Nephron progenitor cell (in vitro differentiated cells): Measurements from ENCODE around the gene NOS3.

Source experiments
- DNase-seq: peaks from one replicate; pipeline ENCODE4 v3.0.0; 2021
- H3K27ac Mint-ChIP-seq: 2 replicates; pipeline ENCODE4 v1.8.0; 2021; ENCODE audit warnings: mild to moderate bottlenecking, moderate library complexity, mixed read lengths
- H3K27me3 Mint-ChIP-seq: 2 replicates; pipeline ENCODE4 v1.8.0; 2021; ENCODE audit warnings: mild to moderate bottlenecking, low read depth, mixed read lengths; ENCODE audit not compliant: poor library complexity
- H3K36me3 Mint-ChIP-seq: 2 replicates; pipeline ENCODE4 v1.8.0; 2021; ENCODE audit warnings: low read depth, mixed read lengths
- H3K4me1 Mint-ChIP-seq: 2 replicates; pipeline ENCODE4 v1.8.0; 2021; ENCODE audit warnings: mixed read lengths
- H3K4me3 Mint-ChIP-seq: 2 replicates; pipeline ENCODE4 v1.8.0; 2021; ENCODE audit warnings: mild to moderate bottlenecking, moderate library complexity, mixed read lengths
- H3K9me3 Mint-ChIP-seq: 2 replicates; pipeline ENCODE4 v1.8.0; 2021; ENCODE audit warnings: mild to moderate bottlenecking, moderate library complexity, mixed read lengths
- TF ChIP-seq, protein P1 (sequence below): fragments of 200-600 bp; sonication (generic); IDR thresholded peaks from 2 replicates; pipeline ENCODE4 v1.5.0; 2021; ENCODE audit warnings: antibody characterized with exemption

NOS3 gene

GRCh38 chr7:151043959-151044358 is 53.1 kb downstream of the NOS3 start:
- H3K36me3 Mint-ChIP-seq = no peaks in the 10 kb centered on the region
- TF ChIP-seq, protein P1, sequence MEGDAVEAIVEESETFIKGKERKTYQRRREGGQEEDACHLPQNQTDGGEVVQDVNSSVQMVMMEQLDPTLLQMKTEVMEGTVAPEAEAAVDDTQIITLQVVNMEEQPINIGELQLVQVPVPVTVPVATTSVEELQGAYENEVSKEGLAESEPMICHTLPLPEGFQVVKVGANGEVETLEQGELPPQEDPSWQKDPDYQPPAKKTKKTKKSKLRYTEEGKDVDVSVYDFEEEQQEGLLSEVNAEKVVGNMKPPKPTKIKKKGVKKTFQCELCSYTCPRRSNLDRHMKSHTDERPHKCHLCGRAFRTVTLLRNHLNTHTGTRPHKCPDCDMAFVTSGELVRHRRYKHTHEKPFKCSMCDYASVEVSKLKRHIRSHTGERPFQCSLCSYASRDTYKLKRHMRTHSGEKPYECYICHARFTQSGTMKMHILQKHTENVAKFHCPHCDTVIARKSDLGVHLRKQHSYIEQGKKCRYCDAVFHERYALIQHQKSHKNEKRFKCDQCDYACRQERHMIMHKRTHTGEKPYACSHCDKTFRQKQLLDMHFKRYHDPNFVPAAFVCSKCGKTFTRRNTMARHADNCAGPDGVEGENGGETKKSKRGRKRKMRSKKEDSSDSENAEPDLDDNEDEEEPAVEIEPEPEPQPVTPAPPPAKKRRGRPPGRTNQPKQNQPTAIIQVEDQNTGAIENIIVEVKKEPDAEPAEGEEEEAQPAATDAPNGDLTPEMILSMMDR = no peak
- no peak overlapping the region for H3K27ac Mint-ChIP-seq
- H3K27me3 Mint-ChIP-seq = peaks cover 20% of the 10 kb centered on the region
- no peak overlapping the region for H3K4me3 Mint-ChIP-seq
- DNase-seq = no peak
- peaks cover 31% of the 10 kb centered on the region for H3K4me1 Mint-ChIP-seq
- H3K9me3 Mint-ChIP-seq = no peaks in the 10 kb centered on the region

- H3K4me1 Mint-ChIP-seq = peaks cover 19% of the 10 kb centered on the region
- no peak overlapping the region for H3K4me3 Mint-ChIP-seq
- H3K9me3 Mint-ChIP-seq = no peaks in the 10 kb centered on the region
- H3K27me3 Mint-ChIP-seq = peaks cover 33% of the 10 kb centered on the region
- TF ChIP-seq, protein P1 = no peak
- no peak overlapping the region for H3K27ac Mint-ChIP-seq
- no peak for DNase-seq
- H3K36me3 Mint-ChIP-seq = no peaks in the 10 kb centered on the region
These were observed 54.4 kb downstream of the NOS3 start for GRCh38 chr7:151045262-151045661.

GRCh38 chr7:151045967-151046366 is 55.1 kb downstream of the NOS3 start:
- Mint-ChIP-seq H3K9me3 (no peaks in the 10 kb centered on the region), H3K27ac (no peak overlapping the region), H3K4me3 (no peak overlapping the region), H3K4me1 (peaks cover 19% of the 10 kb centered on the region), H3K36me3 (no peaks in the 10 kb centered on the region), H3K27me3 (peaks cover 35% of the 10 kb centered on the region)
- no peak for DNase-seq
- TF ChIP-seq, protein P1 = no peak

DNA sequence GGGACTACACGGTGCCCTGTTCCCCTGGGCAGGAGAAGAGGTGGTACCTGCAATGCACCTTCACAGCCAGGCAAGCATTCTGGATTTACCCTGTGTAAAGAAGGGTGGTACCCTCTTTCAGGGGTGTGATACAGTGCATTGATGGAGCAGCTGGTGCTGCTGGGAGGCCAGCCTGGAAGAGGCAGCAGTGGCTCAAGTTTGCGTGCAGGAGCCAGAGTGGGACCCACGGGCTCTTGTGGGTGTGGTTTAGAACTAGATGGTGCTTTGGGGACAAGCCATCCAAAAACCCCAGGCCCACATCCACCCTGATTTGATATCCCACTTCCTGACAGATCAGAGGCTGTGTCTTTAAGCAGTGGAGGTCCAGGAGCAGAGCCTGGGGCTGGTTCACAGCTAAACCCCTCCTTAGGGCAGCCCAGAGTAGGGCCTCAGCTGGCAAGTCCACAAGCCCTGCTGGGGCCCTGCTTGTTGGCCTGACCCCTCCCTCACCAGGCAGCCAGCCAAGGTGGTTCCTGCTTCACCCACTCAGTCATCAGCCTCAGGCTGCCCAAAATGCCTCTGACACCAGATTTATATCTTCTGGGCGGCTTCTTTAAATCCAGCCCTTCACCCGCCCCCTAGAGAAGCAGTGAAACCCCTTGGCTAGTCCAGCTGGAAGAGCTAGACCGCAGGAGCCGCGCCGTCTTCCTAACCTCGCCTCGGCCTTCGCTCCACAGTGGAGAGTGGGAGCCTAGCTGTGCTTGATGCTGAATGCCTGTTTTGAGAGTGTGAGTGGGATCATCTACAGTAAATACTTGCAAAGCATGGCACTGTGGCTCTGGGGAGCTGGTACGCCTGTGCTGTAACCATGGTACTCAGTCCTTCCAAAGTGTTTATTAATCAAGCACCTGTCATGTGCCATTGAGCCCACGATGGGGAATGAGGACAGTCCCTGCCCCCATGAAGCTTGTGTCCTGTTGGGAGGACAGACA is 56.1 kb downstream of the NOS3 start:
- DNase-seq = no peak

DNA sequence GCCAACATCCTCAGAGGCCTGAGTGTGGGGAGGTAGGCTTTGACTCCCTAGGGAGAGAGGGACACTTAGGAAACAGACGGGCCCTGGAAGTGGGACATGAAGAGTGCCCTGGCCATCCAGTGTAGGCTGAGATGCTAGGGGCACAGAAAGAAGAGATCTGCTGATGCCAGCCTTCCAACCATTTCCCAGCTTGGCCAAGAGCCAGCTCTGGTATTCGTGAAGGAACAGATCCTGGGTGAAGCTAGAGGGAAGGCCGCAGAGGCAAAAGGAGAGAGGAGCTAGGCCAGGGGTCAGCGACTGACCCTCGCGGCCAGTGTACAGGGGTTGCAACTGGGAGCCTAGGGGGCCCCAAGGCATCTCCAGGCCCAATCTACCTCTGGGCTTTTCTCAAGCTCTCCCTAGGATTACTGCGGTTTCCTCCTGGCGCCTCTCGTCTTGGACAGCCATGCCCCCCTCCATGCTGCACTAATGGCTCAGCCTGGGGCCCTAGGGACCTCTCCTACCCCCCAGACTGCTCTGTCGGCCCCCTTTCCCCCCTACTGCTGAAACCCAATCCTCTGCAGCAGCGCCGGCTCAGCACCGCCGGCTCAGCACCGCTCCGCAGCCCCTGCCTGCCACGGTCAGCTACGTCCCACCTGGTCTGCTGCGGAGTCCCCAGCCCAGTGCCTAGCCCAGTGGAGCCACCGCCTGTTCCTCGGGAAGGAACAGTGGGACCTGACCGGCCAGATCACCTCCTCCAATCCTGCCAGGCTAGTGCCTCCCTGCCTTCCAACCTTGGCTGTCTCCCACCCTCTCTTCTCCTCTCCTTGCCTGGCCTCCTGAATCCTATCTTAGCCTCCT is 57.4 kb downstream of the NOS3 start, which contains the start of gene ASIC3:
ASIC3 (plus strand) TSS at position 556 of the 840 bp plus-strand sequence. CDS start 355 bp downstream, outside the sequence.
- Mint-ChIP-seq H3K4me1 (peaks cover 19% of the 10 kb centered on the region), H3K27me3 (peaks cover 51% of the 10 kb centered on the region), H3K27ac (no peak within 1 kb of the TSS), H3K9me3 (no peaks in the 10 kb centered on the region), H3K36me3 (no peaks in the 10 kb centered on the region), H3K4me3 (no peak within 1 kb of the TSS)
- no peak for DNase-seq
- TF ChIP-seq, protein P1 = no peak

More for the DNA sequence above, 56.1 kb downstream of the NOS3 start:
- Mint-ChIP-seq H3K4me1 (peaks cover 19% of the 10 kb centered on the region), H3K9me3 (no peaks in the 10 kb centered on the region), H3K27me3 (peaks cover 44% of the 10 kb centered on the region), H3K27ac (no peak overlapping the region), H3K36me3 (no peaks in the 10 kb centered on the region), H3K4me3 (no peak overlapping the region)
- TF ChIP-seq, protein P1 = no peak
